ENCODE measurements around the gene ADGRG6. TPM values are rescaled to one million over a fixed set of nuclear protein-coding genes. Genes with fewer than 3 reads are reported as not detected.

The ADGRG6 gene
- total and polyA plus RNA-seq, 2 of the 8 experiments (the other 6 are each of a cell fraction or from before 2014, with no cell fraction given): 1.1 to 6.2 TPM

DNA sequence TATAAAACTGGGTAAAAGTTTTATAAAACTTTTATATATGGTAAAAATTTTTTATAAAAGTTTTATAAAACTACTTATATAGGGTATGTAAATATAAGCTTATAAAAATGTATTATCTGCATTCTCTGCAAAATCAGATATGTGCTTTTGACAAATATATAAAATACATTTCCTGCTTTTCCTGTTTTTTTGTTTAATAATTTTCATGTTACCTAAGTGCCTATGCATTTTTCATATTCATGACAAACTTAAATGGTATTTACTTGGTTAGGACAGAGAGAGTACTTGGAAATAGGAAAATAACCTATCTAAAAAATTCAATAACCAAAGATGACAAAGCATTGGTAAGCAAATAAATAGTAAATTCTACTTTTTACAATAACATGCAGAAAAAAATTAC, 41.2 kb downstream of the ADGRG6 start (continued):
- no peak for TF ChIP-seq TAF7 (optimal IDR thresholded peaks at IDR 0.05; ENCODE audit: borderline replicate concordance, low read depth, low read length)
- TF ChIP-seq TCF12 (IDR thresholded peaks at IDR 0.05; ENCODE audit: low read depth, low read length): no peak
- TF ChIP-seq SIRT6 (IDR thresholded peaks at IDR 0.05; ENCODE audit: low read length): no peak

Measured in H1 (cell line).